NK-92 treated with Interleukin-12 subunit alpha and Interleukin-12 subunit beta, amount 100 ng/mL, for 24 hours (cell line): ENCODE data around the gene IL17B.

ENCODE experiments used
- DNase-seq: peaks from one replicate; lab custom pipeline; 2025; lab: John Stamatoyannopoulos, UW

Gene IL17B

GRCh38 chr5:149357370-149358293, 21.5 kb downstream of the IL17B start, which contains the start of gene PCYOX1L:
PCYOX1L (plus strand) TSS chr5:149358046; CDS start chr5:149358069, 23 bp downstream.
- DNase-seq = peak; percentile 96

- DNase-seq = no peak
Measured at GRCh38 chr5:149356391-149356790, 22.7 kb downstream of the IL17B start.

- DNase-seq = no peak
Measured at GRCh38 chr5:149355688-149356087, 23.4 kb downstream of the IL17B start.

- DNase-seq = no peak
Measured at GRCh38 chr5:149353911-149354310, 25.2 kb downstream of the IL17B start.

DNA sequence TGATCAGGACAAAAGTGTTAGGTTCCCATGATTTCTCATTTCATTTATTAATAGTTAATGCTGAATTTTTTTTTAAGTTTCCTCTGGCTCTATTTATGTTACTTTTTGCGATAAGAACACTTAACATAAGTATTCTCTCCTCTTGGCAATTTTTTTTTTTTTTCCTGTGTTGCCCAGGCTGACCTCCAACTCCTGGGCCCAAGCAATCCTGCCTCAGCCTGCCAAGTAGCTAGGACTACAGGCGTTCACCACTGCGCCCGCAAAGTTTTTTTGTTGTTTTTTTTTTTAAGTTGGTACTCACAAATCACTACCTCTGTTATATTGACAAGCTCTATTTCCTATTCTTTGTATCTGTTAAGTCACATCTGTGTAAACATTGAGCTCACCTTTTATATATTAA, 26.9 kb downstream of the IL17B start:
- no peak for DNase-seq

DNA sequence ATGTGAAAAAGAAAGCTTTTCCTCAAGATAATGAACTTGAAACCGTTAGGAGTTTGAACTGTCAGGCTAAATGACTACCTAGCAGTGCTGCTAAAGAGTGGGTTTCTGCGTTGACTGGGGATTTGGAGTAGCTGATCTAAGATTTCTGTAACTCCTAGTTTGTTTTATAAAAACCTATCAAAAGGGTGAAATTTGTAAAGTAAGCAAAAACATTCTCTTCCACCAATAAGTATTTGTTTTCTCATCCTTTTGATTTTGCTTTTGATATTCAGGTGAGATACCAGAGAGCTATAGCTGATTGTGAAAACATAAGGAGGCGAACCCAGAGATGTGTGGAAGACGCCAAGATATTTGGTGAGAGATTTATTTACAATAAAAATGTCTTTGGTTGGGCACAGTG, 29.7 kb downstream of the IL17B start:
- DNase-seq = no peak

- DNase-seq = no peak
Measured at GRCh38 chr5:149348518-149348917, 30.6 kb downstream of the IL17B start.

DNA sequence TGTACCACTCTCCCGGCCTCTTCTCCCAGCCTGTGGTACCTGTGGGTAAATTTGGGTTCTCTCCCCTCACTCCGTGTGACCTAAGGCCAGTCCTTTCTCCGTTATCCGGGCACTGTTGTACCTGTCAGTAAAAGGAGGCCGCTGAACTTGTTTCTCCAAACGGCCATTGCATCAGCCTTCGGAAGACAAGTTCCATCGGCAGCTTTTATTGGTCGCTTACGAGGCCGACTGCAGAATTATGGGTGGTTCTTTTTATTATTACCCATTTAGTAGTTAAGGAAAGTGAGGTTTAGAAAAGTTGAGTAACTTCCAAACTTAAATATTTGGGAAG, 33.2 kb downstream of the IL17B start:
- no peak for DNase-seq

GRCh38 chr5:149345147-149345891, 33.8 kb downstream of the IL17B start, which contains the start of gene GRPEL2:
GRPEL2 (plus strand) TSS chr5:149345499; CDS start chr5:149345540, 41 bp downstream.
- peak; percentile 96 for DNase-seq

DNA sequence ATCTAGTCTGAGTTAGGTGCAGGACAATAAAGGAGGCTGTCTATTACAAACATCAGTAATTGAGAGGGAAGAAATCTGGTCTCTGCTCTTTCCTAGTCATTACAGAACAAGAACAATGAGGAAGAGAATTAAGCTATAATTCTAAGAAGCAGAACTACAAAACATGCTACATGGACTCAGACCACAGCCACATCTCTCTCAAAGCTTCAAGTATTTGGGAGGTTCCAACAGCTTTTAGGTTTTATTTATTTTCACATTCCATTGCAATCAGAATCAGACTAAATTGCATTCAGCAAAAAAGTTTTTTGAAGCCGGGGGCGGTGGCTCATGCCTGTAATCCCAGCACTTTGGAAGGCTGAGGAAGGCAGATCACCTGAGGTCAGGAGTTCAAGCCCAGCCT, 34.9 kb downstream of the IL17B start:
- no peak for DNase-seq

DNA sequence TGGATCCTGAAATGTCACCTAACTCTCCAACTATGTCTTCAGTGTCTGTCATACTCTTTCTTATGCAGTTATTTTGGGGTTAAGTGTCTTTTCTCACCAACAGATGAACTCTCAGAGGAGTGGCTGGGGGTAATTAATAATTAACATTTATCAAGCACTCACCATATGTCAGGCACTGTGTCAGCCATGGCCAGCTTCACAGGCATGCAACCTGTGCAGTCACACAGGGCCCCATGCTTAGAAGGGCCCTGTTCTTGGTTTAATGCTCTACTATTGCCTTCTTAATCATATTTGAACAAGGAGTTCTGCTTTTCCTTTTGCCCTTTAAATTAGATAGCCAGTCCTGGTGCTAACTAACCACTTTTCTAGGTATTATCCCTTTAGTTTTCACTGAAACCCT, 37.2 kb downstream of the IL17B start:
- DNase-seq = no peak

GRCh38 chr5:149340920-149341319, 38.2 kb downstream of the IL17B start:
- DNase-seq = no peak

- DNase-seq = no peak
Measured at GRCh38 chr5:149338364-149338763, 40.7 kb downstream of the IL17B start.

DNA sequence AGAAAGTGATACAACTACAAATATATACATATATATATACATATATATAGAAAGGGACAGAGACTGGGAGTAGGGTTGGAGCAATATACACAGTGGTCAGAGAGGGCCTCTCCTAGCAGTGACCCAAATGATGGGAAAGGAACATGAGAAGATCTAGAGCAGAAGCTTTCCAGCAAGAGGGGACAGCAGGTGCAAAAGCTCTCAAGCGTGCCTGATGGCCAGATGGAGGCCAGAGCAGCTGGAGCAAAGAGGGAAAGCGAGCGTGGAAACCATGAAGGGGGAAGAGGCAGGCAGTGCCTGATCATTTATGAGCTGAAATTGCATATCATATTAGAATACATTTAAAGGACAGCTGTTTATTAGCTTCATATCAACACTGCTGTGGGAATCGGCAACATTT, 41.4 kb downstream of the IL17B start:
- DNase-seq = no peak

DNA sequence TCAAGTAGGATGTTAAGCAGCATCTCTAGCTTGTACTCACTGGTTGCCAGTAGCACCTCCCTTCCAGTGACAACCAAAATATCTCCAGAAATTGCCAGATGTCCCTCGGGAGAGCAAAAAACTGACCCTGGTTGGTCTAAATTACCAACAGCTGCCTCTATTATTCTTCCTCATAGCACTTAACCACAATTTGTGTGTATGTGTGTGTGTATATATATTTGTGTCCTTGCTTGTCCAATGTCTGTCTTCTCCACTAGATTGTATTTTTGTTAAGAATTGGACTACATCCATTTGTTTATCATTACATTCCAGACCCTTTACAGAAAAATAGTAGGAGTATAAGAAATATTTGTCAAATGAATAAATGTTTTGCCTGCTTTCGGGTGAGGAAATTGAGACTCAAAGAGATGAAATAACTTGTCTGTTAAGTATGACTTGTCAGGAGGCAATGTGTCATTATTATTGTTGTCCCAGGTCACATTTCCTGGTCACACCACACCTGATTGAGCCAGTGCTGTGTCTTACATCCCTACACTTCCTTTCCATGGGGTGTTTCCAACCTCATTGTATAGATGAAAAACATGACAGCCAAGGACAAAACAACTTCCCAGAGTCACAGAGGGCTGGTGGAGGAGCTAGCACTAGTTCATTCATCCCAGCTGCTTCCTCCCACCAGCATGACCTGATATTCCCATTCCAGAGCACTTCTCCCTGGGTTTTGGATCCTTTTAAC, 45.2 kb downstream of the IL17B start:
- no peak for DNase-seq

DNA sequence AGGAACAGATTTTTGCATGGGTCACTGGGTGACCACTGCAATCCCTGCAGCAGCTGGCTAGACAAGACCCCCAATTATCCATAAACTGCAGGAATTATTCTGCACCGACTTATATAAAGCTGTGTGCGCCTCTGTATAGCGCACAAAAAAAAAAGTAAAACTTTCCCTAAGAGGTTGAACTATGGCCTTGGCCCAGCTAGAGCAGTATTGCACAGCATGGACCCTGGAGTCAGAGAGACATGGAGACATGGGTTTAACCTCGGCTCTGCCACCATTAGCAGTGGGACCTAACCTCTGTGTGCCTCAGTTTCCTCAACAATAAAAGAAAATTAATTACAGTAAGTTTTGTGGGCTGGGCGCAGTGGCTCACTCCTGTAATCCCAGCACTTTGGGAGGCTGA, 50.9 kb downstream of the IL17B start:
- DNase-seq = no peak

GRCh38 chr5:149326611-149327010, 52.5 kb downstream of the IL17B start:
- DNase-seq = no peak

- DNase-seq = no peak
Measured at GRCh38 chr5:149325894-149326293, 53.2 kb downstream of the IL17B start.

DNA sequence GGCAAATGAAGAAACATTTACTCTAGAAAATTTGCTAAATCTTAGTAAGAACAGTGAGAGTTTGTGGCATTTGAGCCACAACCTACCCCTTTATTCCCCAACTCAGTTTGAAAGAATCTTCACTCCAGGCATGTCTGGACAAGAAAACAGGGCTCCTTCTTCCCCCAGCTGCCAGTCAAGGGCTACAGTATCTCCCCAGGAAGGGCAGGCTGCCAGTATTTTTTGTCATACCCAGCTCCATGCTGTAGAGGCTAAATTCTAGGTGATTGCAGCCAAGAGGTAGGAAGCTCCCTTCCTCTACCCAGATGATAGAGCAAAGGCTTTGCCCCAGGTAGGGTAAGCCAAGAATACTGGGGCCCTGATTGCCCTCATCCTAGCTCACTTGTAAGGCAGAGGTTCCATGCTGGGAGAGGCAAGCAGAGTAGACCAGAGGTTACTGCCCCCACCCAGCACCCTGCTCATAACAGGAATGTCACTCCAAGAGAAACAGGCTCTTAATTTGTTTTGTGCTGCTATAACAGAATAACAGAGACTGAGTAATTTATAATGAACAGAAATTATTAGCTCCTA, 53.8 kb downstream of the IL17B start:
- no peak for DNase-seq

DNA sequence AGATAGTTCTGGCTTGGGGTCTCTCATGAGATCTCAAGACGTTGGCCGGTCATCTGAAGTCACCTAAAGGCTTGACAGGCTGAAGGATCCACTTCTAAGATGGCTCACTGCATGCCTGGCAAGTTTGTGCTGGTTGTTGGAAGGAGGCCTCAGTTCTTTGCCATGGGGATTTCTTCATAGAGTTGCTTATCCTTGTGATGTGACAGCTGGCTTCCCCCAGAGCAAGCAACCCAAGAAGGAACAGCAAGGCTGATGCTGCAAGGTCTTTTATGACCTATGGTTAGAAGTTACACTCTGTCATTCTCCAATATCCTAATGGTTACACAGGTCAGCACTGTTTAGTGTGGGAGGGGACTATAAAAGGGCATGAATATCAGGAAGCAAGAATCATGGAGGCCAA, 54.5 kb downstream of the IL17B start:
- no peak for DNase-seq
